Cardiac fibroblast (primary cell): ENCODE measurements around the gene PHTF1.

Experiments used
- DNase-seq, 2 donors: peaks; one replicate each; pipeline versions ENCODE4 v3.0.0 to v3.0.0-alpha.2; 2010; ENCODE audit warnings: low read depth in 2 of 2
- H3K4me3 ChIP-seq, 2 donors: replicated peaks in 1 of 2; 1 replicate in 1 of 2; 2 replicates in 1 of 2; pipeline ENCODE4 v1.5.1; 2011; ENCODE audit warnings: low read depth in 2 of 2, low read length in 2 of 2, mild to moderate bottlenecking in 2 of 2, moderate library complexity in 1 of 2
- CTCF ChIP-seq: IDR thresholded peaks from one replicate; pipeline ENCODE4 v1.5.1; 2011; ENCODE audit warnings: low read depth, mild to moderate bottlenecking, low read length, inconsistent platforms

The PHTF1 gene

GRCh38 chr1:113659556-113659955, 99.7 kb downstream of the PHTF1 start:
- DNase-seq, result no peak
- TF ChIP-seq CTCF, result no peak
- no peak overlapping the region for H3K4me3 ChIP-seq

GRCh38 chr1:113659035-113659434, 100.3 kb downstream of the PHTF1 start:
- TF ChIP-seq CTCF, result no peak
- DNase-seq, result no peak
- H3K4me3 ChIP-seq, result no peak overlapping the region

- H3K4me3 ChIP-seq, result no peak overlapping the region
- TF ChIP-seq CTCF, result no peak
- no peak for DNase-seq
These were observed 101.7 kb downstream of the PHTF1 start for GRCh38 chr1:113657556-113658063.

GRCh38 chr1:113657126-113657525, 102.2 kb downstream of the PHTF1 start:
- no peak overlapping the region for H3K4me3 ChIP-seq
- TF ChIP-seq CTCF, result no peak
- DNase-seq, result no peak

GRCh38 chr1:113654883-113655282, 104.4 kb downstream of the PHTF1 start:
- no peak overlapping the region for H3K4me3 ChIP-seq
- DNase-seq, result no peak
- TF ChIP-seq CTCF, result no peak

GRCh38 chr1:113653741-113654140, 105.5 kb downstream of the PHTF1 start:
- DNase-seq, result no peak
- no peak overlapping the region for H3K4me3 ChIP-seq
- TF ChIP-seq CTCF, result no peak

GRCh38 chr1:113652771-113653170, 106.5 kb downstream of the PHTF1 start:
- no peak for TF ChIP-seq CTCF
- no peak overlapping the region for H3K4me3 ChIP-seq
- DNase-seq, result peak in 1 of 2 donors; percentile 40
